Esophagus mucosa (tissue), 1 donor: ENCODE measurements around the gene SNAPC4. TPM values are rescaled to one million over a fixed set of nuclear protein-coding genes. Genes with fewer than 3 reads are reported as not detected.

Source experiments
- ATAC-seq: fragments of 200-7000 bp; cut with Tn5 transposase; one replicate; pipeline ENCODE4 v1.9.1; 2020
- total RNA-seq: library from RNA; stranded (reverse); gene quantifications from one replicate; pipeline ENCODE4 v1.2.4, GENCODE V29; 2023
- donor health status: DM: yes; HTN: yes; CAD: no.

SNAPC4 gene, protein sequence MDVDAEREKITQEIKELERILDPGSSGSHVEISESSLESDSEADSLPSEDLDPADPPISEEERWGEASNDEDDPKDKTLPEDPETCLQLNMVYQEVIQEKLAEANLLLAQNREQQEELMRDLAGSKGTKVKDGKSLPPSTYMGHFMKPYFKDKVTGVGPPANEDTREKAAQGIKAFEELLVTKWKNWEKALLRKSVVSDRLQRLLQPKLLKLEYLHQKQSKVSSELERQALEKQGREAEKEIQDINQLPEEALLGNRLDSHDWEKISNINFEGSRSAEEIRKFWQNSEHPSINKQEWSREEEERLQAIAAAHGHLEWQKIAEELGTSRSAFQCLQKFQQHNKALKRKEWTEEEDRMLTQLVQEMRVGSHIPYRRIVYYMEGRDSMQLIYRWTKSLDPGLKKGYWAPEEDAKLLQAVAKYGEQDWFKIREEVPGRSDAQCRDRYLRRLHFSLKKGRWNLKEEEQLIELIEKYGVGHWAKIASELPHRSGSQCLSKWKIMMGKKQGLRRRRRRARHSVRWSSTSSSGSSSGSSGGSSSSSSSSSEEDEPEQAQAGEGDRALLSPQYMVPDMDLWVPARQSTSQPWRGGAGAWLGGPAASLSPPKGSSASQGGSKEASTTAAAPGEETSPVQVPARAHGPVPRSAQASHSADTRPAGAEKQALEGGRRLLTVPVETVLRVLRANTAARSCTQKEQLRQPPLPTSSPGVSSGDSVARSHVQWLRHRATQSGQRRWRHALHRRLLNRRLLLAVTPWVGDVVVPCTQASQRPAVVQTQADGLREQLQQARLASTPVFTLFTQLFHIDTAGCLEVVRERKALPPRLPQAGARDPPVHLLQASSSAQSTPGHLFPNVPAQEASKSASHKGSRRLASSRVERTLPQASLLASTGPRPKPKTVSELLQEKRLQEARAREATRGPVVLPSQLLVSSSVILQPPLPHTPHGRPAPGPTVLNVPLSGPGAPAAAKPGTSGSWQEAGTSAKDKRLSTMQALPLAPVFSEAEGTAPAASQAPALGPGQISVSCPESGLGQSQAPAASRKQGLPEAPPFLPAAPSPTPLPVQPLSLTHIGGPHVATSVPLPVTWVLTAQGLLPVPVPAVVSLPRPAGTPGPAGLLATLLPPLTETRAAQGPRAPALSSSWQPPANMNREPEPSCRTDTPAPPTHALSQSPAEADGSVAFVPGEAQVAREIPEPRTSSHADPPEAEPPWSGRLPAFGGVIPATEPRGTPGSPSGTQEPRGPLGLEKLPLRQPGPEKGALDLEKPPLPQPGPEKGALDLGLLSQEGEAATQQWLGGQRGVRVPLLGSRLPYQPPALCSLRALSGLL (N-terminal part only)
- 3.7 TPM for total RNA-seq

DNA sequence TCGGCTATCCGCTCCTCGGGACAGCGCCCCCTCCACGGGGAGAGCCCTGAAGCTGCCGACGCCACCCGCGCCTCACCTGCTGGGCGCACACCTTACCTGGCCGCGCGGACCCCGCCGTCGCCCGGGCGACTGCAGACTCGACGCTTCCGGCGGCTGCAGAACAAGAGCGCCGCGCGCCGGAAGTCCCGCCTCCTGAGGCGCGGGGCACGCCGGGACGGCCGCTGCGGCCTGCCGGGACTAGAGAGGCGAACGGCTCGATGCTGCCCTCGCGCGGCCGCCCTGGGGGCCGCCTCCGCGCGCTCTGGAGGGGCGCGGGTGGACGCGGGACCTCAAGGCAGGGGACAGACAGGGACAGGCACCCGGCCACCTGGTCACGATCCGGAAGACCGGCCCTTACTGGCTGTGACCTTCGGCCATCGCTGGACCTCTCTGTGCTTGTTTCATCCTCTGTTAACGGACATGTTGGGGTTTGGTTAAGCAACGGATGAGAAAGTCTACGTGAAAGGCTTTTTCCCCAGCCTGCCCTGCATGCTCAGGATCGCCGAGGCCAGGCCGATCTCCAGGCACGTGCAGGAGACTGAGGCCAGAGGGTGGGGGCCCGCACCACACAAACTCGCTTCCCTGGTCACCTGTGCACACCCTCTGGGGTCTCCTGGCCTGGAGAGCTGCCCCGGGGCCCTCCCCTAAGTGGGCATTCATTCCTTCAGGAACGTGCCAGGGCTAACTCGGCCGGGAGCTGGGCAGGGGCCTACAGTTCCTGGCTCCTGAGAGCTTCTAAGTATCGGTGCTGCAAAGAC, at the start of gene SNAPC4:
TSS of gene SNAPC4 (minus strand) at position 133 of the 797 bp plus-strand sequence. CDS start 1,742 bp downstream, outside the sequence.
- peak; percentile 84 for ATAC-seq

DNA sequence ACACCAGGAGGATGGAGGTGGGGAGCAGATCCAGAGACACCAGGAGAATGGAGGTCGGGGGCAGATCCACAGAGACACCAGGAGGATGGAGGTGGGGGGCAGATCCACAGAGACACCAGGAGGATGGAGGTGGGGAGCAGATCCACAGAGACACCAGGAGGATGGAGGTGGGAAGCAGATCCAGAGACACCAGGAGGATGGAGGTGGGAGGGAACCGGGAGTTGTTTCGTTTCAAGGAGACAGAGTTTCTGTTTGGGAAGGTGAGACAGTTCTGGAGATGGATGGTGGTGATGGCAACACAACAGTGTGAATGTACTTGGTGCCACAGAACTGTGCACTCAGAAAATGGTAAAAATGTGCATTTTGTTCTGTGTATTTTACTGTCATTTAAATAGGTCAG, 48.7 kb upstream of the SNAPC4 start:
- ATAC-seq = no peak

DNA sequence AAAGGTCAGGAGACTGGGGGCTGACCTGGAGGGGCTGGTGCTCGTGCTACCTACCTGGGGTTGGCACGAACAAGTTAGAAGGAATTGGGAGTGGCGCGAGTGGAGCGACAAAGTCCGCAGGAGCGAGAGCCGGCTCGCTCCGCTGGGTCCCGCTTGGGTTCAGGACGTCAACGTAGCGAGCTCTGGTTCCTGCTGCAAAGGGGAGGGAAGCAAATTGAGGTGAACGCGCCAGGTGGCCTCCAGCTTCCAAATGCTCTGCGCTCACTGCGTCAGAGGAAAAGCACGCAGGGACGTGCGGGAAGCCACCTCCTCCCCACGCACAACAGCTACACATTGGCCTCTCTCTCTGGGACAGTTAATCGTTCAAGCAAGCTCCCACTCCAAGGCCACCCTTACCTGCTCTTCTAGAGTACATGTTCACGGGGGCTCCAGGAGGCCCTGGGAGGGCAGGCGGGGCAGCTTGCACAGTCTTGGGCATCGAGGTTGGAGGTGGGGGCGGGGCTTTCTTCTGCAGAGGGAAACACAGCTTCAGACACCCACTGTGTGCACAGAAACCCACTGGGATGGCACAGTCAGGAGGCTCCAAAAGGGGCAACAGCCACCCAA, 47.3 kb upstream of the SNAPC4 start:
- no peak for ATAC-seq

DNA sequence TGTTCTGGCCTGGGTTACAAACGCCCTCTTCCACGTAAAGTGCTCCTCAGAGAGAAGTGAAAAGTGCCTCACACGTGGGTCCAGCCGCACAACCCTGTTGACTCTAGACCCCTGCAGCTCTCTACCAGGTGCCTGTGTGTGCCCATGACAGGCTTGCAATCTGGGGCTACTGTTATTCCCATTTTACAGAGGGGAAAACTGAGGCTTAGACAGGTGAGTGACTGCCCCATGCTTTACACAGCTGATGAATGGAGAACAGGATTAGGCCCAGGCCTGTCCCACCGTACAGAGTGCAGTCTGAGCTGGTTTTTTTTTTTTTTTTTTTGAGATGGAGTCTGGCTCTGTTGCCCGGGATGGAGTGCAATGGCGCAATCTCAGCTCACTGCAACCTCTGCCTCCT, 45.8 kb upstream of the SNAPC4 start:
- ATAC-seq = no peak

DNA sequence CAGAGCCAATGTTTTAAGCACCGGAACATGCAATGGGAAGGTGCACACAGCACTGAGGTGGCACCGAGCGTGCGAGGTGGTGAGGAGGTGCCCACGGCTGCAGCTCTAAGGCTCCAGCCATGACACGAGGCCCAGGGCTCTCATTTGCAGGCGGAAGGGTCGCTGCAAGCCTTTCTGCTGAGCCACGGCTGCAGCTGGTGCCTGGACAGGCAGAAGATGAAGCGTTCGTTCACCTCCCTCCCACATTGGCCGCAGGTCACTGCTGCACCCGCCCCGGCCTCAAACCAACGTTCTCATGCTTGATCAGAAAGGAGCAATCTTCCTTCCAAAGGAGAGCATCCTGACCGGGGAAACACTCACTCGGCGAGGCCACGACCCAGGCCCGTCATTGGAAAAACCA, 44.1 kb upstream of the SNAPC4 start:
- no peak for ATAC-seq

DNA sequence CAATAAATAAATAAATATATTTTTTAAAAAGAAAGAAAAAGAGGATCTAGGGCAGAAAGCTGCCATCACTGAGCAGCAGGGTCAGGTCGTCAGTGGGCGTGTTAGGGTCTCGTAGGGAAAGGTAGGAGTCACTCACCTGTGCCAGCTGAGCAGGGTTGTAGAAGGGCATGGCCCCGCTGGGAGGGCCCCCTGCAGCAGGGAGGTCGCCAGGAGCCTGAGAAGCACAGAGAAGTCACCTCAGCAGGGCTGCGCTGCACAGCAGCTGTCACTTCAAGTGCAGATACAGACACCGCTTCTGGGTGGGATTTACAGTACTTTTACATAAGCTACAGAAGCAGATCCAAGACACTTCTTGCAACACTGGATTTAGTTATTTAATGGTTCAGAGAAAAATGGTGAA, 43.7 kb upstream of the SNAPC4 start:
- ATAC-seq = no peak

DNA sequence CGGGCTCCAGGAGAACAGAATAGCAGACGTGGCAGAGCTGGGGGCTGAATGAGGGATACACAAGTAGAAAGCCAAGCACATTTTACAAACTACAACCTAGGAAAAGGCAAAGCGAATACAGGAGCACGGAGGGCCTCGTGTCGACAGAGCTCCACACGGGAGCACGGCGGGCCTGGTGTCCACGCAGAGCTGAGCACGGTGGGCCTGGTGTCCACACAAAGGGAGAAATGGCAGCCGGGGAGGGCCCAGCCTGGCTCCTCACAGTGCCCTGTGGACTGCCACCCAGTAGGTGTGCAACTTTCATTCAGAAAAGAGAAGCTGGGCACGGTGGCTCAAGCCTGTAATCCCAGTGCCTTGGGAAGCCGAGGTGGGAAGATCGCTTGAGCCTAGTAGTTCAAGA, 43.1 kb upstream of the SNAPC4 start:
- no peak for ATAC-seq

DNA sequence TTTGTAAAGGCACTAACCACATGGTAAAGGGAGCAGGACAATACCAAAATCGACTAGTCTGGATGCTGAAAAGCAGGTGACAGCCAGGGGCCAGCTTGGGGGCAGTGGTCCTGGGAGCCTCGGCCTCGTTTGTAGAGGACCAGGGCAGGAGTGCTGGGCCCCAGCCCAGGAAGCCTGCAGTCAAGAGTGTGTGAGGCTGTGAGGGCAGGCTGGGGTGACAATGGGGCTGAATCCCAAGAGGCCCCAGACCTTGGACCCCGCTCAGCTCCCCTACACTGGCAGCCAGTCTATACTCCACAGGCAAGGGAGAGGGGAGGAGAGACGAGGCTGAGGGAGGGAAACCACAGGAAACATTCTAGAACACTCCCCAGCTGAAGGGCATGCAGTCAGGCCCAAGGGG, 42.3 kb upstream of the SNAPC4 start:
- ATAC-seq = no peak

DNA sequence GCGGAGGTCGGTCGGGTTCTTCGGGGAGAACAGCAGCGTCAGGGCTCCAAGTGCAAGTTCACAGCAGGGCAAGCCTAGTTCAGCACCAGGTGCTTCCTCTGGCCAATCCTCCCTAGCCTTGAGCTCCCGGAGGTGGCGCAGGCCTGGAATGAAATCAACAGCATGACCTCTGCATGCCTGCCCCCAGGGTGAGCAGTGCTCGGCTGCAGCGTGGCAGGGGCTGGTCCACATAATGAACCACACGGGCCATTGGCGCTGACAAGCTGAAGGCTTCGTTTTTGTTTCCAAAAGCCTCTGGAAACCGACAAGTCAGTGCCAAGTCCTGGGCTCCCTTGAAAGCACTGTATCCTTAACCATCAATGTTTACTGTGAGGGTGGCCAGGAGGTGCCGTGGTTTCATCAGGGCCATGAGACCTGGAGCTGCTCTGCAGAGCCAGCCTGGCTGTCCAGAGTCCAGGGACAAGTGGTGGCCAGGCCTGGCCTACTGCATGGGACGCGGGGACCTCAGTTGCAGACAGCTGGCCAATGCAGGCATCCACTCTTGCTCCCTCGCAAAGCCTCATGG, 41.8 kb upstream of the SNAPC4 start:
- ATAC-seq = no peak

DNA sequence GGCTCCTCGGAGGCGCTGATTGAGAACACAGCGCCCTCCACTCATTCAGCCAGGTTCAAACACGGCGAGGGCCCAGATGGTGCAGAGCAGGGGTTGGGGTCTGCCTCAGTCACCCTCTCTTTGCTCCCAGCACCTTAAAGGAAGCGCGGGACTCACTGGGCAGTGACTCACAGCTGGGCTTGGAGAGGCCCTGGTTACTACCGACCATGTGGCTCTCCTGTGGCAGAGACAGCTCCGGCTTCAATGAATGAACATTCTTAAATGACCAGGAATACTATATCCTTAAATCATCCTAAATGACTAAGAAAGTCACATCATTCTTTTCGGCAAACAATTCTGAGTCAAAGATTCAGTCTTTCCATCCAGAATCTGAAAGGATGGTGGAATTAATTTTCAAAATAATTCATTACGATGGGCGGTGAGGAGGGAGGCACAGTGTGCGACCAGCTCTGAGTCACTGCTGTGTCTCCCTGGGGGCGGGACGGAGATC, 41.3 kb upstream of the SNAPC4 start:
- no peak for ATAC-seq

DNA sequence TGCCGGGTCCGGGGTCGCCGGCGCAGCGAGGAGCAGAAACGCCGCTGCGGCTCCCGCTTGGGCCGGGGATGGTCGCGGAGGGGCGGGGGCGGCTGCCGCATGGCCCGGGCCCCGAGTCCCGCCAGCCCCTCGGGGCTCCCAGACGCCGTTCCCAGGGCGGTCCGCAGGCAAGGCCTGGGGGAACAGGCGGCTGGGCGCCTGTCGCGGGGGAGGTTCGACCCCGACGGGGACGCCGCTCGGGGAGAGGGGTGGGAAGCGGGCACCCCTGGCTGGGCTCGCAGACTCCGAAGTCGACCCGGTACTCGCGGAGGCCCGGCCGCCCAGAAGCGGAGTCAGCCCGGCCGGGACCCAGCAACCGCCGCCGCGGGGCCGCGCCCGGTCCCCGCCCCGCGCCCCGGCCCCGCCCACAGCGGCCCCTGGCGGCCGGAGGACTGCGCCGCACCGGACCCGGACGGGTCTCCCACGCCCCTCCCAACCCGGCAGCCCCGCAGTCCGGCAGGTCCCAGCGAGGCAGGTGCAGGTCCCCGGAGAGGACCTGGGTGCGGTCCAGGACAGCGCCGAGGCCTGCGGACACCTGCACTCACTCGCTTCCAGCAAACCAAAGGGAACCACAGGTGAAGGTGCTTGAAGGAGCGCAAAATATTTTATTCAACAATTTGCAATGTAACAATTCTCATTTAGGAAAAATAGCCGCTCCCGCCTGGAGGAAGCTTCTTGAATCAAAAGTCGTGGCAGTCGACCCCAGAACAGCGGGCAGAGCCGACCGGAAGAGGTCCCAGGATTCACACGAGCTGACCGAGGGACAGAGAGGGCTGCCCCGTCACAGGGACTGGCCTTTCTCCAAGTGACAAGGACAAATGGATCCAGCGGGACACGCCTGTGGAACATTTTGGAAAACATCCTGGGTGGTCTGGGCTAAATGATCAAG, 39.8 kb upstream of the SNAPC4 start, which contains the start of gene INPP5E:
TSS of gene INPP5E (minus strand) at position 365 of the 928 bp plus-strand sequence. CDS start 426 bp downstream, outside the sequence.
- peak; percentile 84 for ATAC-seq

DNA sequence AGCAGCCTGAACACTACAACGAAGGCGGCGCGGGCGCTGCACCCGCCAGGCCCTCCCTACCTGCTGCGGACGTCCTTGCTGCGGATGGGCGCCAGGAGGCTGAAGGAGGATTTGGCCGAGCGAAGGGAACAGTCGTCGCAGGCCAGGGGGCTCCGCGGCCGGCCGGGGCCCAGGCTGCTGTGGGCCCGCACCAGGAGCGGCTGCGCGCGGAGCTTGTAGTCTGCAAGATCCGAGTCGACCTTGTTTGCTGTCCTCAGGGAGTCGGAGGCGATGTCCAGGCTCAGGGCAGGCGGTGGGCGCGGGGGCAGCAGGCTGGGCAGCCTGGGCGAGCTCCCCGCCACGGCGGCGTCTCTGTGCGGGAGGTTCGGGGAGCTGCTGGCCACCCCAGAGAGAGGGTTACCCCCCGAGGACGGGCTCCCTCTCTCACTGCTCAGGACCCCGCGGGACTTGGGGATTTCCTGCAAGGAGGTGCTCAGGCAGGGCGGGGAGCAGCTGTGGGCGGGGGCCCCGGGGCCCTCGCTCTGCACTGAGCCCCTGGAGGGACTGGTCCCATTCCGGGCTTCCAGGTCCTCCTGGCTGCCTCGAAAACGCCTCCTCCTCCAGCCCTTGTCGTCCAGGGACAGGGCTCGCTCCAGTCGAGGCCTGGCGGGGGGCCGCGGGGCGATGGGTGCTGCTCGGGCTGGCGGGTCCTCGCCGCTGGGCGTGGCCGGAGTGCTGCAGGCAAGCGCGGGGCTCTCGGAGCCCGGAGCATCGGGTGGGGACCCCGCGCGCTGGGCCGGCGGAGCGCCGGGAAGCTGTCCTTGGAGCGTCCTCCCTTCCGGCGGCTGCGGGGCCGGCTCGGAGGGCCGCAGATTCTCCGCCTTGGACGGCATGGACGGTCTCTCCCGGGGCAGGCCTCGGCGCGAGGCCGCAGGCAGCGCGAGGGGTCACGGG, 38.8 kb upstream of the SNAPC4 start:
- ATAC-seq = peak; percentile 51

DNA sequence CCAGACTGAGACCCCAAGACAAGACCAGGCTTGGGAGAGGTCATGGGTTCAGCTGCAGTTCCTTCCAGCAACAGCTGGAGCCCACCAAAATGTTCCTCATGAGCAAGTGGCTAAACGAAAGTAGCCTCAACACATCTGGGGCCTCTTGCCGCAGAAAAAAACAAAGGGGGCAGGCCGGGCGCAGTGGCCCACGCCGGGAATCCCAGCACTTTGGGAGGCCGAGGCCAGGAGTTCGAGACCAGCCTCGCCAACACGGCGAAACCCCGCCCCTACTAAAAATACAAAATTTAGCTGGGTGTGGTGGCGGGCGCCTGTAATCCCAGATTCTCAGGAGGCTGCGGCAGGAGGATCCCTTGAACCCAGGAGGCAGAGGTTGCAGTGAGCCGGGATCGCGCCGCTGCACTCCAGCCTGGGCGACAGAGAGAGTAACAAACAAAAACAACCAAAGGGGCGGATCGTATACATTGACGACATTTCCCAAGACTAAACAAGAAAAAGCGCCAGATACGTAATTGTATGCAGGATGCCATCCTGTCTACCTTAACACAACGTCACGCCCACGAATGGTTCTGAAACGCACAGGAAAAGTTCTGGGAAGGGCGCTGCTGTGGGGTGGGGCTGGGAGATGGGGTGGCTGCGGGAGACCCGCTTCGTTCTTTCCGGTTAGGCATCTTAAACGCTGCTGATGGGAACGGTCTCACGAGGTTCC, 38.0 kb upstream of the SNAPC4 start:
- ATAC-seq = no peak

DNA sequence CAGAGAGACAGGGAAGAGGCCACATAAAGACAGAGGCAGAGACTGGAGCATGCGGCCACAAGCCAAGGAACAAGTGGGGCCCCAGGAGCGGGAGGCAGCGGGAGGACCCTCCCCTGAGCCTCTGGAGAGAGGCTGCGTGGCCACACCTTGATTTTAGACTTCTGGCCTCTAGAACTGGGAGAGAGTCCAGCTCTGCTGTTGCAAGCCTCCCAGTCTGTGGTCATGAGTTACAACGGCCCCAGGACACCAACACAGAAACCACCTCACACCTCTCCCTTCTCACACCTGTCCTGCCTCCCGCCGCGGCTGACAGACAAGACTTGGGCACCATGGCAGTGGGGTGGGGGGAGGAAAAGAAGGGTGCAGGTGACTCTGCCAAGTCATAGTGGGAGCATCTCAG, 37.5 kb upstream of the SNAPC4 start:
- no peak for ATAC-seq

DNA sequence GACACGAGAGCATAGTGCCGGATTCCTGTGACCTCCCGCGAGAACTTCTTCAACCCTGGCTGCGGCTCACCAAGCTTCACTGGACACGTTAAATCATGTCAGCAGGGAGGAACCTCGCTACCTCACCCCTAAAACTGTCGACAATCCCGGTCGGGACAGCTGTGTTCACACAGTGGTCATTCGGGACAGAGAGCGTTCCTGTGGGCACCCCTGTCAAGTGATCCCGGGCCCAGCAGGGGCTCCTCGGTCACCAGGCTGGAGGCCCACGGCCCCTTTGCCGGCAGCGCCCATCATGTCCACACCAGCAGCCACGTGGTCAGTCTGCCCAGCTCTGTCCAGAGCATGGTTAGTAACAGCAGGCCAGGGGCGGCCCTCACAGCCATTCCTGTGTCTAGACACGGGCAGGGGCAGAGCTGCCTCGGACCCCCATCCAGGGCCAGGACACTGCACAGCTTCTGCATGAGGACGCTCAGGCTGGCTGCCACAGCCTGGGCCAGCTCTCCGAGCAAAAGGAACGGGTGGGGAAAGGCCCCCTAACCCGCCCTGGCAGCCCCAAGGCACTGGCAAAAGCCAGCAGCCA, 36.2 kb upstream of the SNAPC4 start:
- no peak for ATAC-seq

DNA sequence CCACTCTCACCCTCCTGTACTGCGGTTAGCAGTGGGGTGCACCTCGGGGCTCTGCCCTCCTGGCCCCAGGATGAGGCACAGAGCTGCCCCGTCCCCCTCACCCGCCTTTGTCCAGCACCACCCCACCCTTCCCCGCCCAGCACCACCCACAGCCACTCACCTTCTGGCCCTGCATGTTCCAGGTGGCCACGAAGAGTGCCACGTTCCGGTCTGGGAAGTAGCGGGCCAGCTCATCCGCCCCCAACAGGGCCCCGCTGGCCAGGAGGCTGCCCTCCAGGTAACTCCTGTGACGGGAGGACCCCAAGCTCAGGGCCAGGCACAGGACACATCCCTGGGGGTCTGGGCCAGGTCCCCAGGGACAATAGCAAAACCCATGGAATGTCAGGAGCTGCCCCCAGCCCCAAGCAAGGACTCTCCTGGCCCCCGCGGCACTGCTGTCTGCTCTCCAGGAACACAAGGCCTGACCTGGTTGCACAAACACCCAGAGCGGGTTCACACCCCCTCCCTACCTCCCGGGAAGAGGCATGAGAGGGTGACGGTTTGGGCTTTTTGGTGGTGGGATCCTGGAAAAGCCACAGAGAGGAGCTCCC, 34.7 kb upstream of the SNAPC4 start:
- no peak for ATAC-seq
